NCI-H2171 treated with DMSO at 0.1 percent for 48 hours (cell line): ENCODE results near the gene PLAAT2.

Experiments used
- DNase-seq: peaks from one replicate; lab custom pipeline; 2025; lab: John Stamatoyannopoulos, UW

PLAAT2 gene

DNA sequence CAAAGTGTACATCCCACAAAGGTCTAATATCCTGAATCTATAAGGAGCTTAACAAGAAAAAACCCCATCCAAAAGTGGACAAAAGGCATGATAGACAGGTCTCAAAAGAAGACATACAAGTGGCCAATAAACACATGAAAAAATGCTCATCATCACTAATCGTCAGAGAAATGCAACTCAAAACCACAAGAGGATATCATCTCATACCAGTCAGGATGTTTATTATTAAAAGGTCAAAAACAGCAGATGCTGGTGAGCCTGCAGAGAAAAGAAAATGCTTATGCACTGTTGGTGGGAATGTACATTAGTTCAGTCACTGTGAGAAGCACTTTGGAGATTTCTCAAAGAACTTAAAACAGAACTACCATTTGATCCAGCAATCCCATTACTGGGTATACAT, 44.6 kb downstream of the PLAAT2 start:
- DNase-seq, result no peak

DNA sequence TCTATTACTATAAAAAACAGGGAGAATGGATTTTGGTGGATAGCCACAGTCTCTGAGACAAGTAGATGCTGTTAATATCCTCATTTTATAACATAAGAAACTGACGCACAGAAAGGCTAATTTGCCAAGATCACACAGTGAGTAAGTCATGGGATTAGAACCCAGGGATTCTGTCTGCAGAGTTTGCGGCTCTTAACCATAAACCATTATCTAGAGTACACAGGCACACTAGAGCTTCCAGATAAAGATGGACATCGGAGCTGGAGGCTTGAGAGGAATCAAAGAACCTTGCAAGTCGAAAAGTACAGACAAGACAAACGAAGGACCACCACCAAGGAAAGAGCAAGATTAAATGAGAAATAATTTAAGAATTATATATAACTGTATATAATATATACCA, 46.0 kb downstream of the PLAAT2 start:
- no peak for DNase-seq

DNA sequence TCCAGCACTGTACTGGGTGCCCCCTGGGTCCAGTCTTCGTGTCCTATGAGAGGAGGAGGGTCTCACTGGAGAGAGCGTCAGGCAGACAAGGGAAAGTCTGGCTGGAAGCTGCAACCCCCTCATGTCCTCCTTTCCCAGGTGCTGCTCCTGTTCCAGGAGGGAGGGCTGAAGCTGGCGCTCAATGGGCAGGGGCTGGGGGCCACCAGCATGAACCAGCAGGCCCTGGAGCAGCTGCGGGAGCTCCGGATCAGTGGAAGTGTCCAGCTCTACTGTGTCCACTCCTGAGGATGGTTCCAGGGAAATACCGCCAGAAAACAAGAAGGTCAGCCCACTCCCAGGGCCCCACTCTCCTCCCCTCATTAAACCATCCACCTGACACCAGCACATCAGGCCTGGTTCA, 47.1 kb downstream of the PLAAT2 start:
- DNase-seq, result no peak

DNA sequence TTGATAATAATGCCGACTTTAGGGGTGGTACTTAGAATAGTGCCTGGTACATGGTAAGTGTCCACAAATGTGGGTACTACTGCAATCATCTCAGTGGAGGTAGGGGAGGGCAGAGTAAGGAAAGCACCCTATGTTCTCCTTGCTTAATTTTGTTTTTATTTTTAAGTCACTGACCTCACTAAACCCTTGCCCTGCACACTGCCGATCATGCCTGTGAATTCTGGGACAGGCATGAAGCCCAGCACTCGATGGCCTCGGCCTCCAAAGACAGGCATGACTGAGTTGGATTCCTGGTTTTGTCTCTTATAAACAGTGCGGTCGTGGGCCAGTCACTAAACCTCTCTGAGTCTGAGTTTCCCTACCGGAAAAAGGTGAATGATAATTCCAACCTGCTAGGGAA, 50.4 kb downstream of the PLAAT2 start:
- no peak for DNase-seq

DNA sequence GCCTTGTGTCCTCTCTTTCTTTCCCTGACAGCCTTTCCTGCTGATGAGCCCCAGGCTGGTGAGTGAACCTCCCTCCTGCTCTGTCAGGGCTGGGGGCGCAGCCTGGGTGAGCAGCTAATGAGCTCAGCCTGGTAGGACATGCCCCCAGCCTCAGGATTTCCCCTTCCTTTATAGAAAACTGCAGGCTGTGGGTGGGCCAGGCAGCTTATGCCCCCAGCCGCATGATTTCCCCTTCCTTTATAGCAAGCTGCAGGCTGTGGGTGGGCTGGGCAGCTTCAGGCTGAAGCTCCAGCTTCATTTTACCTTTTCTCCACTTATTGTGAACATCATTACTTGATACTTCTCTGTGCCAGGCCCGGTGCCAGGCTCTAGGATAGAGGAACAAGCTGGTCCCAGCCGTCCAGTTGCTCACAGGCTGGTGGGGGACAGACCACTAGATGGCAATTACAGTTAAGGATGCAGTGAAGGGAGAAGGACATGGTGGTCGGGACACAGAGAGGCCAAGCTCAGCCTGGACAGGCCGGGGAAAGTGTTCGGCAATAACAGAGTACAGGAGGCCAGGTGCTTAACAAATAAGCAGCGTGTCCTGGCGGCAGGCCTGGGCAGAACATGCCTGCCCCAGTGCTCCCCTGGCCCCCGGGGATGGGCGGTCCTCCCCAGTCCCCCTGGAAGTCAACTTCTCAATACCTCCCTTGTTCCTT, 52.0 kb downstream of the PLAAT2 start:
- DNase-seq, result no peak

DNA sequence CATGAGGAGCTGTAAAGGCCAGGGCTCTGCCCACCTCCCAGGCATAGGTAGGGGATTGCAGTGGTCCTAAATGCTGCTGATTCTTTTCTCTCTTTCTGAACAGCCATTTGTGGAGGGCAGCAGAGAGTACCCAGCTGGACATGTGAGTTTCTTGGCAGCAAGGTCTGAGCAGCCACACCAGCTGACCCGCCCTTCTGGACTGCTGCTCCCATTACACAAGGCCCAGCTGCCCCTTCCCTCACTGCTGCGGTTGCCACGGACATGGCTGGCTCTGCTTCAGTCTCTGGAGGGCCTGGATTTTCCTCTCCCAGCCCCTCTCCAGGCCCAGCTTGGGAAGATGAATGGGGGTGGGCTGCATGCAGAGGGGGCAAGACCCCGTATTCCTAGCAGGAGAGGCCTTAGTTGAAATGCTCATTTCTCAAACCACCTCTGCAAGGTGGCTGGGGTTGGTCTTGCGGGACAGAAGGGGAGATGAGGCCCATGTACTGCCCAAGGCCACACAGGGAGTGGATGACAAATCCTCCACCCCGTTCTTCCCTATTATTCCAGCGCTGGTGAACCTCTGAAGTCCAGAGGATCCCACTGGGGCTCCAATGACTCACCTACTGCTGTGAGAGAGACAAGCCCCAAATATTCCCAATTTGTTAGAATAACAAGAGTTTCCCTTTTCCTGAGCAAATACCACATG, 52.7 kb downstream of the PLAAT2 start:
- DNase-seq, result no peak

DNA sequence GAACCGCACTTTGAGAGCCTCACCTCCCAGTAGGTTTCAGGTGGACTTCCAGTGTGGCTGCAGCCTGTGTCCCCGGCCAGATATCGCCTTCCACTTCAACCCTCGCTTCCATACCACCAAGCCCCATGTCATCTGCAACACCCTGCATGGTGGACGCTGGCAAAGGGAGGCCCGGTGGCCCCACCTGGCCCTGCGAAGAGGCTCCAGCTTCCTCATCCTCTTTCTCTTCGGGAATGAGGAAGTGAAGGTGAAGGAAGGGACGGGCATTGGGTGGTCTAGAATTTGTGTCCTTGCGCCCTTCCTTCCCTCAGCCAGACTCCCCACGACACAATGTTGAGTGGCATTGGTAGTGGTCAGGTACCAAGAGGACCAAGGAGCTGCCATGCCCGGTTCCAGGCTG, 54.4 kb downstream of the PLAAT2 start:
- DNase-seq, result no peak

DNA sequence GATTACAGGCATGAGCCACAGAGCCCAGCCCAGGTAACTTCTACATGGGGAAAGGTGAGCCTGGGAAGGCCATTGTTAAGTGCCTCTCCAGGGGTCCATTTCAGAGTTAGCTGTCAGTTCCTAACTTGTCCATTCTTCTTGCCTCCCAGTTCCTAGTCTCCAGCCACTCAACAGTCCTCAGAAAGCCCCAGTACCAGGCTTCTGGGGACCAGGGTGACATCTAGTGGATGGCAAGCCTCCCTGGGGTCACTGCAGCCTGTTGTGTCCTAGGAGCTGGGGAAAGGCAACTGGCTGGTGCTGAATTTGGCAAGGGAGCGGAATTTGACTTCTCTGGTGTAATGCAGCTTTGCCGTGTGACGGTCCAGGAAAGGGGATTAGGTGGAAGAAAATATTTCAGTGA, 55.2 kb downstream of the PLAAT2 start:
- no peak for DNase-seq

DNA sequence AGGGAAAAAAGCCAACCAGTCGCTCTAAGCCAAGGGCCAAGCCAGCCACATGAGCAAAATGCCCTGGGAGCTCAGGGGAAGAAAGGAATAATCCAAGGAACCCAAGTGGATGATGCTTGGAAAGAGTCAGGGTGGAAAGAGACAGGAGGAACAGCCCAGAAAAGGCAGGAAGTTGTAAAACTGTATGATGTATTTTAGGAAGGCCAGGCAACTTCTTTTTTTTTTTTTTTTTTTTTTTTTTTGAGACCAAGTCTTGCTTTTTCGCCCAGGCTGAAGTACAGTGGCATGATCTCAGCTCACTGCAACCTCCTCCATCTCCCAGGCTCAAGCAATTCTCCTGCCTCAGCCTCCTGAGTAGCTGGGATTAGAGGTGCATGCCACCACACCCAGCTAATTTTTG, 55.7 kb downstream of the PLAAT2 start:
- DNase-seq, result no peak

DNA sequence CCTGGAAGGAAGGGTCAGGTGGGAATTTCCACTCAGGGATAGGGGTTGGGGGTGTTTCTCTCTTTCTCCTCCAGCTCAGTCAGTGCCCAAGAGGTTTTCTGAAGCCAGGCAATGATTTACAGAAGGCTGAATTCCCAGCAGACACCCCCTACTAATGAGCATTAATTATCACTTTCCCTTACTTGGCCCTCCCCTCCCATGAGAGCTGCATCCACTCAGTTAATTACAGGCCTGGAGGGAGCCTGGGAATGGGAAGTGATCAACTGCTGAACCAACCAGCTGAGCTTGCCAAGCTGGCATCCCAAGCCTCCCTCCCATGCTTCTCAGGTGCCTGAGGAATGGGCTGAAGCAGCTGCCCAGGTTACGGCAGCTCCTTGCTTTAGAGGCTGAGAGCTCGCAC, 56.3 kb downstream of the PLAAT2 start:
- peak; percentile 32 for DNase-seq

DNA sequence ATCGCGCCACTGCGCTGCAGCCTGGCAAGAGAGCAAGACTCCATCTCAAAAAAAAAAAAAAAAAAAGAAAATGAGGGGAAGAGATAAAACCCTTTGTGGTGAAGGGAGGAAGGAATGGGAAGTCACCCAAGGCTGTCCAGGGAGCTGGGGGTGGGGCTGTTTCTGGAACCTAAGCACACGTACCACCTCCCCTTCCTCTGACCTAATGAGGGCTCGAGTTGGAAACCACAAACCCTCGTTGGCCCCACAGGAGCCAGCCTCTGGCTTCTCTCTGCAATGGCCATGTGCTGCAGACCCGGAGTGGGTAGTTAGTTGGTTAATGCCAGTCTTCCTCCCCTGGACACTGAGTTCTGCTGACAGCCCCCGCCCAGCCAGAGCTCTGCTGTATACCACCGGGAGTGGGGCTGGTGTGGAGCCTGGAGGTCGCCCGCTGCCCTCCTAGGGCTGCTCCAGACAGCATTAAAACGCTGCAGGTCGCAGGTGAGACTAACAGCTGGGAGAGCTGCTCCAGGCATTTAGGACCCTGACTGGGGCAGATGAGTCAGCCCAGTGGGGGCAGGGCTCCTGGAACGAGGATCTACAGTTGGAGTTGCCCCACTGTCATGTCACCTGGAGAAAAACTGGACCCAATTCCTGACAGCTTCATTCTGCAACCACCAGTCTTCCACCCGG, 57.2 kb downstream of the PLAAT2 start, which contains the start of gene LGALS12:
TSS of gene LGALS12 (plus strand) at position 228 of the 672 bp plus-strand sequence. CDS start at position 603, 375 bp downstream.
- DNase-seq, result no peak

DNA sequence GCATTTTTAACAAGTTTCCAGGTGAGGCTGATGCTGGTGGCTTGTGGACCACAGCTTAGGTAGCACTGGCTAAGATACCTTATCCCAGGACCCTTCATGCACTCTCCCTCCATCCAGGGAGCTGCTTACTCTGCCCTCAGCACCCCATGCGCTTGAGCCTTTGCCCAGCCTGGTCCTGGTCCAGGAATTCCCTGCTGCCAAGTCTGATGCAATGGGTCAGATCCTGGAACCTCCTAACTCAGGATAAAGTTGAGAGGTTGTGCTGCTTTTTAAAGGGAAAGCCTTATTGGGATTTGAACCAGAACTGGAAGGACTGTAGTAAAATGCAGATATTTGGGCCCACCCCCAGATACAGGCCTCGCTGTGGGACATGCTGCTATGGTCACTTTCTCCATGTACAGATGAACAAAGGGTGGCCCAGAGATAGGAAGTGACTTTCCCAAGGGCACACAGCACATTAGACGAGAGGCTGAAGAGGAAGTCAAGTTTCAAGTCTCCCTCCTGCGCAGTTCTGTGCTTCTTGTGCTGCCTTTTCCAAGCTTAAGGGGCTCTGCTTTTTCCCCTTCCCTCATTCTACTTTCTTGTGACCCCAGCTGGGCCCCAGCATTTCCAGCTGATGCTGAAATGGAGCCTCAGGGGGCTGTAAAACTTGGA, 58.1 kb downstream of the PLAAT2 start:
- DNase-seq, result no peak

DNA sequence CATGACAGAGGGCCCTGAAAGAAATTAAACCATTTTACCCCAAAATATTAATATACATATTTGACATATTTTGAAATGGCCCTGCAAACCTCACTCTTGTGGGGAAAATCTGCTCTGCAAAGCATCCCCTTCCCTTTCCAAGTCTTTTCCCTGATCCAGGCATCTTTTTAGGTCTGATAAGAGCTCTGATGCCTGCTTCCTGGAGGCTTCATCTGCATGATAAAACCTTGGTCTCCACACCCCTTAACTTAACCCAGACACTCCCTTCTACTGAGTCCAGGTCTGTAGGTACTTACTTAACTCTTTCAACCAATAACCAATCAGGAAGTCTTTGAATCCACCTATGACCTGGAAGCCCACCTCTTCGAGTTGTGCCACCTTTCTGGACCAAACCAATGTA, 59.1 kb downstream of the PLAAT2 start:
- no peak for DNase-seq

DNA sequence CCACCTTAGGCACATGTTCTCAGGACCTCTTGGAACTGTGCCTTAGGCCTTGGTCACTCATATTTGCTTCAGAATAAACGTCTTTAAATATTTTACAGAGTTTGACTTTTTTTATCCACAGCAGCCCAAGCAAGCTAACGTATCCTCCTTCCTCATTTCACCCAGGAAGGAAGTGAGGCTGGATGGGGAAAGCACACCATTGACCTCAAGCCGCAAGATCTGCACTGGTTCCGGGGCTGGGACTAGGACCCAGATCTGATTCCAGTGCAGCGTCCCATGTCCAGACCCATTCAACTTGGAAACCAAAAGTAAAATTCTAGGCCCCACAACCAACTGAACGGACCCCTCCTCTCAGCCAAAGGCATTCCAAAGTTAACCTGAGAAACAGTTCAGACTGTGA, 59.7 kb downstream of the PLAAT2 start:
- no peak for DNase-seq
